Measurements from ENCODE around the gene ATXN2L. TPM values are rescaled to one million over a fixed set of nuclear protein-coding genes. Genes with fewer than 3 reads are reported as not detected.

ATXN2L gene
- total and polyA plus RNA-seq, 2 of the 13 experiments (the other 11 are each of a cell fraction or from before 2014, with no cell fraction given): 40.8 to 55.1 TPM

DNA sequence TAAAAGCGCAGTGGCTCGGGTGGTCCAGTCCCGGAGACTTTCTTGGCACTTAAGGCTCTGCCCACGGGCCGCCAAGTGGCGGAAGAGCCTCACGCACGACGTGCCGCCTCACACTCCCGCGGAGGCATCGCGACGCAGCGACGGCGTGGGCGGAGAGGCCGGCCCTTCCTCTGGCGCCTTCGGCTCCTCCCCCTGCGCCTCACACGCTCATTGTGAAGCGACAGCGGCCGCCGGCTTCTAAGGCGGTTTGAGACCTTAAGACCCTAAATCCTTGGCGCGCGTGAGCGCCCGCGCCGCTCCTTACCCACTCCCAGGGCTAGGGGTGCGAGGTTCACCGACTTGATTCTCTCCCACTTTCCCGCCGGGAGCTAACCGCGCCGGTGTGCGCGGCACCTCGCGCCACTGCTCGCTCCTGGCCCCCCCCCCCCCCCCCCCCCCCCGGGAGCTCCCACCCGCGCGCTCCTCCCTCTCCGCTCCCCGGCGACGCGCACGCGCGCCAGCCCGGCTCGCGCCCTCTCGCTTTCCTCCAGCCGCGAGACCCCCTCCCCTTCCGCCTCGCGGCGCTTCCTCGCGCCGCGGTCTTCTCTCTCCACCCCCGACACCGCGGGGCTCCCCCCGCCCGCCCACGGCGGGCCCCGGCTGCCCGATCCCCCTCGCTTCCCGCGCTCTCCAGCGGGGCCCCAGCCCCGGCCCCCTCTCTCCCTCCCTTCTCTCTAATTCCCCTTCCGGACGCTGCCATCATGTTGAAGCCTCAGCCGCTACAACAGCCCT is at the start of gene ATXN2L (continued):
- TF ChIP-seq, protein P1, sequence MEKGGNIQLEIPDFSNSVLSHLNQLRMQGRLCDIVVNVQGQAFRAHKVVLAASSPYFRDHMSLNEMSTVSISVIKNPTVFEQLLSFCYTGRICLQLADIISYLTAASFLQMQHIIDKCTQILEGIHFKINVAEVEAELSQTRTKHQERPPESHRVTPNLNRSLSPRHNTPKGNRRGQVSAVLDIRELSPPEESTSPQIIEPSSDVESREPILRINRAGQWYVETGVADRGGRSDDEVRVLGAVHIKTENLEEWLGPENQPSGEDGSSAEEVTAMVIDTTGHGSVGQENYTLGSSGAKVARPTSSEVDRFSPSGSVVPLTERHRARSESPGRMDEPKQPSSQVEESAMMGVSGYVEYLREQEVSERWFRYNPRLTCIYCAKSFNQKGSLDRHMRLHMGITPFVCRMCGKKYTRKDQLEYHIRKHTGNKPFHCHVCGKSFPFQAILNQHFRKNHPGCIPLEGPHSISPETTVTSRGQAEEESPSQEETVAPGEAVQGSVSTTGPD (CRISPR knock-in tag; IDR thresholded peaks at IDR 0.05): no peak
- TF ChIP-seq, protein P2, sequence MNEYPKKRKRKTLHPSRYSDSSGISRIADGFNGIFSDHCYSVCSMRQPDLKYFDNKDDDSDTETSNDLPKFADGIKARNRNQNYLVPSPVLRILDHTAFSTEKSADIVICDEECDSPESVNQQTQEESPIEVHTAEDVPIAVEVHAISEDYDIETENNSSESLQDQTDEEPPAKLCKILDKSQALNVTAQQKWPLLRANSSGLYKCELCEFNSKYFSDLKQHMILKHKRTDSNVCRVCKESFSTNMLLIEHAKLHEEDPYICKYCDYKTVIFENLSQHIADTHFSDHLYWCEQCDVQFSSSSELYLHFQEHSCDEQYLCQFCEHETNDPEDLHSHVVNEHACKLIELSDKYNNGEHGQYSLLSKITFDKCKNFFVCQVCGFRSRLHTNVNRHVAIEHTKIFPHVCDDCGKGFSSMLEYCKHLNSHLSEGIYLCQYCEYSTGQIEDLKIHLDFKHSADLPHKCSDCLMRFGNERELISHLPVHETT (CRISPR knock-in tag; conservative IDR thresholded peaks at IDR 0.05): peak; percentile 92
- peak; percentile 88; the same call in 1 of the 2 replicates for TF ChIP-seq SALL2 (CRISPR knock-in tag; IDR thresholded peaks at IDR 0.05)
- peak; percentile 9; the same call in 1 of the 2 replicates for TF ChIP-seq ZNF7 (CRISPR knock-in tag; IDR thresholded peaks at IDR 0.05)
- TF ChIP-seq, protein P3, sequence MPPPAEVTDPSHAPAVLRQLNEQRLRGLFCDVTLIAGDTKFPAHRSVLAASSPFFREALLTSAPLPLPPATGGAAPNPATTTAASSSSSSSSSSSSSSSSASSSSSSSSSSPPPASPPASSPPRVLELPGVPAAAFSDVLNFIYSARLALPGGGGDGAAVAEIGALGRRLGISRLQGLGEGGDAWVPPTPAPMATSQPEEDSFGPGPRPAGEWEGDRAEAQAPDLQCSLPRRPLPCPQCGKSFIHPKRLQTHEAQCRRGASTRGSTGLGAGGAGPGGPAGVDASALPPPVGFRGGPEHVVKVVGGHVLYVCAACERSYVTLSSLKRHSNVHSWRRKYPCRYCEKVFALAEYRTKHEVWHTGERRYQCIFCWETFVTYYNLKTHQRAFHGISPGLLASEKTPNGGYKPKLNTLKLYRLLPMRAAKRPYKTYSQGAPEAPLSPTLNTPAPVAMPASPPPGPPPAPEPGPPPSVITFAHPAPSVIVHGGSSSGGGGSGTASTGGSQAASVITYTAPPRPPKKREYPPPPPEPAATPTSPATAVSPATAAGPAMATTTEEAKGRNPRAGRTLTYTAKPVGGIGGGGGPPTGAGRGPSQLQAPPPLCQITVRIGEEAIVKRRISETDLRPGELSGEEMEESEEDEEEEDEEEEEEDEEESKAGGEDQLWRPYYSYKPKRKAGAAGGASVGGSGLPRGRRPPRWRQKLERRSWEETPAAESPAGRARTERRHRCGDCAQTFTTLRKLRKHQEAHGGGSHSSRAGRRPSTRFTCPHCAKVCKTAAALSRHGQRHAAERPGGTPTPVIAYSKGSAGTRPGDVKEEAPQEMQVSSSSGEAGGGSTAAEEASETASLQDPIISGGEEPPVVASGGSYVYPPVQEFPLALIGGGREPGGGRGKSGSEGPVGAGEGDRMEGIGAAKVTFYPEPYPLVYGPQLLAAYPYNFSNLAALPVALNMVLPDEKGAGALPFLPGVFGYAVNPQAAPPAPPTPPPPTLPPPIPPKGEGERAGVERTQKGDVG (CRISPR knock-in tag; IDR thresholded peaks at IDR 0.05; ENCODE audit: borderline replicate concordance): peak; percentile 91; the same call in 1 of the 2 replicates
- no peak for TF ChIP-seq ZEB1 (IDR thresholded peaks at IDR 0.05; ENCODE audit: insufficient replicate concordance, low read depth)
- TF ChIP-seq, protein P4, sequence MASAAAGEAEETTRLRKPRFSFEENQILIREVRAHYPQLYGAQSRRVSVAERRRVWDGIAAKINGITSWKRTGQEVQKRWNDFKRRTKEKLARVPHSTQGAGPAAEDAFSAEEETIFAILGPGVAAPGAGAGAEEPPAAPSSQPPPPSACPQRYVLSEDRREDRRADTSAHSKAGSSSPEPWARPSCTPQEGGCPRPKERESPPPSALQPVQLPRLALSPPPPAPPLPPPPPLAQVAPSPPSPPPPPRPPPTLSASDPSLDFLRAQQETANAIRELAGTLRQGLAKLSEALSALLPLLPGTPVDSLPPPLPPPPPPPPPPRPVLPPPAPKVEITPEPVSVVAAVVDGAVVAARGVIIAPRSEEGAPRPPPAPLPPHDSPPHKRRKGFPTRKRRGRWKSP (CRISPR knock-in tag; IDR thresholded peaks at IDR 0.05): peak; percentile 90
- peak; percentile 87 for TF ChIP-seq NCOA5 (CRISPR knock-in tag; IDR thresholded peaks at IDR 0.05)
- no peak; the same call in 1 of the 2 replicates for TF ChIP-seq NFE2 (CRISPR knock-in tag; IDR thresholded peaks at IDR 0.05)
- peak; percentile 87 for TF ChIP-seq FOXA3 (CRISPR knock-in tag; IDR thresholded peaks at IDR 0.05)
- peak; percentile 93 for TF ChIP-seq ZSCAN31 (CRISPR knock-in tag; IDR thresholded peaks at IDR 0.05; ENCODE audit: low read depth)
- TF ChIP-seq, protein P5, sequence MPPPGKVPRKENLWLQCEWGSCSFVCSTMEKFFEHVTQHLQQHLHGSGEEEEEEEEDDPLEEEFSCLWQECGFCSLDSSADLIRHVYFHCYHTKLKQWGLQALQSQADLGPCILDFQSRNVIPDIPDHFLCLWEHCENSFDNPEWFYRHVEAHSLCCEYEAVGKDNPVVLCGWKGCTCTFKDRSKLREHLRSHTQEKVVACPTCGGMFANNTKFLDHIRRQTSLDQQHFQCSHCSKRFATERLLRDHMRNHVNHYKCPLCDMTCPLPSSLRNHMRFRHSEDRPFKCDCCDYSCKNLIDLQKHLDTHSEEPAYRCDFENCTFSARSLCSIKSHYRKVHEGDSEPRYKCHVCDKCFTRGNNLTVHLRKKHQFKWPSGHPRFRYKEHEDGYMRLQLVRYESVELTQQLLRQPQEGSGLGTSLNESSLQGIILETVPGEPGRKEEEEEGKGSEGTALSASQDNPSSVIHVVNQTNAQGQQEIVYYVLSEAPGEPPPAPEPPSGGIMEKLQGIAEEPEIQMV (CRISPR knock-in tag; IDR thresholded peaks at IDR 0.05; ENCODE audit: low read depth): peak; percentile 86; the same call in 1 of the 2 replicates
- peak; percentile 96 for TF ChIP-seq TAF1 (CRISPR knock-in tag; IDR thresholded peaks at IDR 0.05)
- peak; percentile 83; the same call in 1 of the 2 replicates for TF ChIP-seq ZNF557 (CRISPR knock-in tag; IDR thresholded peaks at IDR 0.05)
- peak; percentile 88 for TF ChIP-seq ELF1 (CRISPR knock-in tag; IDR thresholded peaks at IDR 0.05)
- peak; percentile 86; the same call in 1 of the 2 replicates for TF ChIP-seq MEIS2 (CRISPR knock-in tag; IDR thresholded peaks at IDR 0.05)
- peak; percentile 100 for TF ChIP-seq ZBTB38 (CRISPR knock-in tag; IDR thresholded peaks at IDR 0.05)
- TF ChIP-seq TCF7L2 (IDR thresholded peaks at IDR 0.05; ENCODE audit: low read depth, low read length): no peak
- TF ChIP-seq SCMH1 (CRISPR knock-in tag; IDR thresholded peaks at IDR 0.05; ENCODE audit: borderline replicate concordance): no peak
- TF ChIP-seq NR1H2 (CRISPR knock-in tag; IDR thresholded peaks at IDR 0.05; ENCODE audit: borderline replicate concordance, low read depth): 0 out of 2 replicates have a peak, but pooled peaks have one; percentile 57
- peak; percentile 37; the same call in 1 of the 2 replicates for TF ChIP-seq ARID2 (CRISPR knock-in tag; IDR thresholded peaks at IDR 0.05; ENCODE audit: borderline replicate concordance)
